ENCODE results near the gene SUPT16H. TPM values are rescaled to one million over a fixed set of nuclear protein-coding genes. Genes with fewer than 3 reads are reported as not detected.
A peak's percentile ranks its signal among the peaks of the same experiment; 100 is the strongest.

The SUPT16H gene
- total RNA-seq, 2 experiments from 2014 or later = 177 to 179 TPM

DNA sequence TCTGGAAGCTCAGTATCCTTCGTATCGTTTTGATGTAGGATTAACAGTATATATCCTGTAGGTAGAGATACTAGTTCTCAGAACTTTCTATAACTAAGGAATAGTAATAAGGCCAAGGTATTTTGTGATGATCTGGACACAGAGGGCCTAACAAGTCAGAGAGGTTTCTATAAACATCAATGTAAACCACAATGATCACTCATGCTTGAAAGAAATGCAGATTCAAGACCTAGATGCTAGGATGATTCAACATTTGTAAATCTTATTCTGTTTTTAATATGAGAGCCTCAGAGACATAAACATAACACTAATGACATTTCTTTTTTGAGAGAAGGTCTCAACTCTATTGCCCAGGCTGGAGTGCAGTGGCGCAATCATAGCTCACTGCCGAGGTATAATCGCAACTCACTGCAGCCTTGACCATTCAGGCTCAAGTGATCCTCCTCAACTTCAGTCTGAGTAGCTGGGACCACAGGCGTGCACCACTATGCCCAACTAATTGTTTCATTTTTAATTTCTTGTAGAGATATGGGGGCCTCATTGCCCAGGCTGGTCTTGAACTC lies 16.2 kb downstream of the SUPT16H start:
- Mint-ChIP-seq H3K4me1 (no peaks in the 10 kb centered on the region), H3K27ac (no peak overlapping the region), H3K27me3 (no peaks in the 10 kb centered on the region), H3K36me3 (ENCODE audit: low read depth) (peaks cover 81% of the 10 kb centered on the region), H3K9me3 (ENCODE audit: low read depth) (no peaks in the 10 kb centered on the region), H3K4me3 (no peak overlapping the region)
- ATAC-seq = no peak
- no peak for DNase-seq
- CTCF ChIA-PET = interaction anchor here (0.6 to 1.0 kb wide), 2 partner anchors 70 to 126 kb away, joined by 3 read pairs; no protein-coding TSS in a partner anchor
- intact Hi-C loops (cut with DNase I, micrococcal nuclease) = loop anchor here in 1 of 2 experiments (2.0 kb wide), 1 partner anchor 21 kb away; no protein-coding TSS in a partner anchor
- POLR2A ChIA-PET = no interaction called here

DNA sequence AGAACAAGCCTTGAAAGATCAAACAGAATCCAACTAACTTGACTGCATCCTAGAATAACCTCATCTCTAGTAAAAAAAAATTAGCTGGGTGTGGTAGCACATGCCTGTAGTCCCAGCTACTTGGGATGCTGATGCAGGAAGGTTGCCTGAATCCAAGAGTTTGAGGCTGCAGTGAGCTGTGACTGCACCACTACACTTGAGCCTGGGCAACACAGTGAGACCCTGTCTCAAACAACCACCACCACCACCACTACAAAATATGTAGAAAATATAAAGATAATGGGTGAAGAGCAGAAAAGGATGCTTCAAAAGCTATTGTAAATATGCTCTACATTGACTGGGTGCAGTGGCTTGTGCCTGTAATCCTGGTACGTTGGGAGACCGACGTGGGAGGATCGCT lies 27.3 kb downstream of the SUPT16H start:
- Mint-ChIP-seq H3K27me3 (no peaks in the 10 kb centered on the region), H3K4me1 (no peaks in the 10 kb centered on the region), H3K36me3 (ENCODE audit: low read depth) (peaks cover 80% of the 10 kb centered on the region), H3K9me3 (ENCODE audit: low read depth) (no peaks in the 10 kb centered on the region), H3K4me3 (no peak overlapping the region), H3K27ac (peak overlapping the region; percentile 18)
- ChIA-PET POLR2A (no interaction called here), CTCF (interaction anchor here (0.6 to 0.9 kb wide), 3 partner anchors 13 to 1712 kb away, joined by 3 to 4 read pairs (median 4); no protein-coding TSS in a partner anchor)
- no peak for ATAC-seq
- intact Hi-C loops (cut with DNase I, micrococcal nuclease) = loop anchor here in 1 of 2 experiments (2.0 kb wide), 1 partner anchor 40 kb away; no protein-coding TSS in a partner anchor
- no peak for DNase-seq

DNA sequence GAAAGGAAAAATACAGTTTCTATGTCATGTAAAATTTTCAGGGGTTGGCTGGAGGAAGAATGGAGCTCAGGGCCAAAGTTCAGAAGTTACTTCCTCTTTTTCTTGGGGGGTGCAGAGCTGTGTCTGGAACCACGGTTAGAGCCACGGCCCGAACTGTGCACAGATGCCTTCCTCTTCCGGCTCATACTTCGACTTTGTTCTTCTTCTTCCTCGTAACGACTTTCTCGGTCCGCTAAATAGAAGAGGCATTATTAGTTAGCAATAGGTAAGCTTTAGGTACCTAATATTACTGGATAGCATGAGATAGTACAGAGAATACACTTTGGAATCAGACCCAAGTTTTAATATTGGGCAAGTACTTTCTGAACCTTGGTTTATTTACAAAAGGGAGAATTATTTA lies 31.2 kb downstream of the SUPT16H start:
- Mint-ChIP-seq H3K4me3 (no peak overlapping the region), H3K4me1 (no peaks in the 10 kb centered on the region), H3K9me3 (ENCODE audit: low read depth) (no peaks in the 10 kb centered on the region), H3K36me3 (ENCODE audit: low read depth) (peaks cover 55% of the 10 kb centered on the region), H3K27ac (peak overlapping the region; percentile 38), H3K27me3 (no peaks in the 10 kb centered on the region)
- no peak for ATAC-seq
- DNase-seq = no peak
- intact Hi-C loops (cut with DNase I, micrococcal nuclease) = loop anchor here in 1 of 2 experiments (5.0 kb wide), 1 partner anchor 120 kb away; no protein-coding TSS in a partner anchor
- ChIA-PET POLR2A (no interaction called here), CTCF (interaction anchor here (0.6 kb wide), 1 partner anchor 9 kb away, joined by 4 read pairs; no protein-coding TSS in a partner anchor)

DNA sequence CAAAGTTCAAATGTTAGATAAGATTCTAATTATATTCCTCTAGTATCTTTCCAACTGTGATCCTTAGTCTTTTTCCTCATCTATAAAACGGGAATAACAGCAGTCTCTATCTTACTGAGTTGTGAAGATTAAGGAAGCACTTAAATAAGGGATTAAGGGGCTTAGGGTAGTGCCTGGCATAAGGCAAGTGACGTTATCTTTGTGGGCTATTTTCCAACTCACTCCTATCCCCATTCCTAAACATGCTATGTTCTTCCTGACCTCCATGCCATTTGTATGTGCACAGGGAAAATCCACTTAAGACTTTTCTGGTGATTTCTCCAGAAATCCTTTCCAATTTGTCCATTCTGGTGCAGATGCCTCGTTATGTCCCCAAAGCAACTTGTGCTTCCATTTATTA lies 33.3 kb downstream of the SUPT16H start:
- H3K36me3 Mint-ChIP-seq (ENCODE audit: low read depth) = peaks cover 39% of the 10 kb centered on the region
- no peak overlapping the region for H3K27ac Mint-ChIP-seq
- ChIA-PET CTCF (no interaction called here), POLR2A (interaction anchor here (0.5 to 0.6 kb wide), 2 partner anchors 102 to 148 kb away, joined by 3 read pairs; no protein-coding TSS in a partner anchor)
- intact Hi-C loops (cut with DNase I, micrococcal nuclease) = loop anchor here in 1 of 2 experiments (5.0 kb wide), 1 partner anchor 118 kb away; no protein-coding TSS in a partner anchor
- H3K9me3 Mint-ChIP-seq (ENCODE audit: low read depth) = no peaks in the 10 kb centered on the region
- DNase-seq = no peak
- H3K4me1 Mint-ChIP-seq = no peaks in the 10 kb centered on the region
- no peak overlapping the region for H3K4me3 Mint-ChIP-seq
- no peaks in the 10 kb centered on the region for H3K27me3 Mint-ChIP-seq
- no peak for ATAC-seq

DNA sequence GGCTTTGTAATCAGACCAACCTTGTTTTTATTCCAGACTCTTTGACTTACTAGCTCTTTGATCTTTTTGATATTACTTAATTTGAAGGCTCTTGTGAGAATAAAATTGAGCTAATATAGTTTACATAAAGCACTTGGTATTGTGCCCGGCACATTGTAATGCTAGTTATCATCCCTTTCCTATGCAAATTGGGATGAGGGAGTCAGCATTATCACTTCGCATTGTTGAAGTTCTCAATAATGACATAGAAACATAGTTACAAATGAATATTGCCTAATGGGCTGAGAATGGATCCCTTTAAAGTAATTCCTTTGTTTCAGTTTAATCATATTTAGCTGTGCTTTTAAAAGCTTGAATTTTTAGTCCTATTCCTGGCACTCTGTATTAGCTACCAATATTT lies 36.6 kb downstream of the SUPT16H start:
- CTCF ChIA-PET = interaction anchor here (0.8 to 1.9 kb wide), 7 partner anchors 16 to 115 kb away, joined by 3 to 4 read pairs (median 3); no protein-coding TSS in a partner anchor
- DNase-seq (no peak), ATAC-seq (no peak)
- intact Hi-C loops (cut with DNase I, micrococcal nuclease) = loop anchor here in 1 of 2 experiments (5.0 kb wide), 1 partner anchor 105 kb away; no protein-coding TSS in a partner anchor
- POLR2A ChIA-PET = interaction anchor here (1.2 kb wide), 1 partner anchor 82 kb away, joined by 4 read pairs; no protein-coding TSS in a partner anchor
- peaks cover 11% of the 10 kb centered on the region for H3K36me3 Mint-ChIP-seq (ENCODE audit: low read depth)
- peaks cover 3% of the 10 kb centered on the region for H3K4me1 Mint-ChIP-seq
- no peaks in the 10 kb centered on the region for H3K27me3 Mint-ChIP-seq
- H3K4me3 Mint-ChIP-seq = no peak overlapping the region
- no peak overlapping the region for H3K27ac Mint-ChIP-seq
- no peaks in the 10 kb centered on the region for H3K9me3 Mint-ChIP-seq (ENCODE audit: low read depth)

DNA sequence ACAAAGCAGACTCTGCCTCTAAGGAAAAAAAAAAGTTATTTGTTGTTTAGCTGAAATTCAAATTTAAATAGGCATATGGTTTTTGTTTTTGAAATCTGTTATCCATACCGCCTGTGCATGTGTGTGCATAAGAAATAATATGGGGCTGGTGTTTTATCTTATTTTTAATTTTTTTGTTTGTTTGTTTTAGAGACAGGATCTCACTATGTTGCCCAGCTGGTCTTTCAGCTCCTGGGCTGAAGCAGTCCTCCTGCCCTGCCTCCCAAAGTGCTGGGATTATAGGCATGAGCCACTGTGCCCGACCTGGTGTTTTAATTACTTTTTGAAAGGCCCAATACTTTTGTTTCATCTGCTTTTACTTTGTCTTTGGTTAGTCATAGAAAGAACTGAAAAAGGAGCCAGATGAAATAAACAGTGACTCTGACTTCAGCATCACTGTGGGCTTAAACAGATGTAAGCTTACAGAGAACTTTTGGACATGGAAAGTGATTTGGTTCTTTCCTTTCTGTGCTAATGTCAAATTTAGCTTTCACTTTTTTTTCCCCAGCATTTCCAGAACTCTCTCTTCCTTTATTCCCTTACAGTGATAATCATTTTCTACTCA lies 37.2 kb downstream of the SUPT16H start:
- ATAC-seq = no peak
- H3K27ac Mint-ChIP-seq = no peak overlapping the region
- peaks cover 5% of the 10 kb centered on the region for H3K36me3 Mint-ChIP-seq (ENCODE audit: low read depth)
- CTCF ChIA-PET = interaction anchor here (0.6 to 1.9 kb wide), 8 partner anchors 16 to 114 kb away, joined by 3 to 4 read pairs (median 3); no protein-coding TSS in a partner anchor
- peaks cover 3% of the 10 kb centered on the region for H3K4me1 Mint-ChIP-seq
- no peak for DNase-seq
- no peaks in the 10 kb centered on the region for H3K9me3 Mint-ChIP-seq (ENCODE audit: low read depth)
- intact Hi-C loops (cut with DNase I, micrococcal nuclease) = loop anchor here in 1 of 2 experiments (5.0 kb wide), 1 partner anchor 104 kb away; no protein-coding TSS in a partner anchor
- POLR2A ChIA-PET = interaction anchor here (1.2 kb wide), 1 partner anchor 82 kb away, joined by 4 read pairs; no protein-coding TSS in a partner anchor
- H3K27me3 Mint-ChIP-seq = no peaks in the 10 kb centered on the region
- H3K4me3 Mint-ChIP-seq = no peak overlapping the region

DNA sequence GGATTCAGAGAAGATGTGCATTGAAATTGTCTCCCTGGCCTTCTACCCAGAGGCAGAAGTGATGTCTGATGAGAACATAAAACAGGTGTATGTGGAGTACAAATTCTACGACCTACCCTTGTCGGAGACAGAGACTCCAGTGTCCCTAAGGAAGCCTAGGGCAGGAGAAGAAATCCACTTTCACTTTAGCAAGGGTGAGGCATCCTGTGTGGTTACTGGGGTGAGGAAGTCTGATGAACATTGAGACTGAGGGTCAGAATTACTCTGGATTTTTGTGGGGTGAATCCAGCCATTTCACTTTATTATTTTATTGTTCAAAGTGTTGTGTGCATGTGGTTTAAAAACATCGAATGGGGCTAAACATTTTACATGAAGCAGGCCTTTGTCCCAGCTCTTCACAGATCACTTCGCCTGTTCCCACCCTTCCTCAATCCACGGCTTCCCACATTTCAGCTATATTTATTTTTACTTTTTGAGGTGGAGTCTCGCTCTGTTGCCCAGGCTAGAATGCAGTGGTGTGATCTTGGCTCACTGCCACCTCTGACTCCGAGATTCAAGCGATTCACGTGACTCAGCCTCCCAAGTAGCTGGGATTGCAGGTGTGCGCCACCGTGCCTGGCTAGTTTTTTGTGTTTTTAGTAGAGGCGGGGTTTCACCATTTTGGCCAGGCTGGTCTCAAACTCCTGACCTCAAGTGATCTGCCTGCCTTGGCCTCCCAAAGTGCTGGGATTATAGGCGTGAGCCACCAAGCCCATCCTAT lies 40.6 kb downstream of the SUPT16H start:
- ChIA-PET POLR2A (no interaction called here), CTCF (no interaction called here)
- ATAC-seq (no peak), DNase-seq (no peak)
- H3K27ac Mint-ChIP-seq = no peak overlapping the region
- intact Hi-C loops (cut with DNase I, micrococcal nuclease) = no loop called here
- H3K4me1 Mint-ChIP-seq = peaks cover 3% of the 10 kb centered on the region
- H3K4me3 Mint-ChIP-seq = no peak overlapping the region
- no peaks in the 10 kb centered on the region for H3K9me3 Mint-ChIP-seq (ENCODE audit: low read depth)
- no peaks in the 10 kb centered on the region for H3K36me3 Mint-ChIP-seq (ENCODE audit: low read depth)
- no peaks in the 10 kb centered on the region for H3K27me3 Mint-ChIP-seq

DNA sequence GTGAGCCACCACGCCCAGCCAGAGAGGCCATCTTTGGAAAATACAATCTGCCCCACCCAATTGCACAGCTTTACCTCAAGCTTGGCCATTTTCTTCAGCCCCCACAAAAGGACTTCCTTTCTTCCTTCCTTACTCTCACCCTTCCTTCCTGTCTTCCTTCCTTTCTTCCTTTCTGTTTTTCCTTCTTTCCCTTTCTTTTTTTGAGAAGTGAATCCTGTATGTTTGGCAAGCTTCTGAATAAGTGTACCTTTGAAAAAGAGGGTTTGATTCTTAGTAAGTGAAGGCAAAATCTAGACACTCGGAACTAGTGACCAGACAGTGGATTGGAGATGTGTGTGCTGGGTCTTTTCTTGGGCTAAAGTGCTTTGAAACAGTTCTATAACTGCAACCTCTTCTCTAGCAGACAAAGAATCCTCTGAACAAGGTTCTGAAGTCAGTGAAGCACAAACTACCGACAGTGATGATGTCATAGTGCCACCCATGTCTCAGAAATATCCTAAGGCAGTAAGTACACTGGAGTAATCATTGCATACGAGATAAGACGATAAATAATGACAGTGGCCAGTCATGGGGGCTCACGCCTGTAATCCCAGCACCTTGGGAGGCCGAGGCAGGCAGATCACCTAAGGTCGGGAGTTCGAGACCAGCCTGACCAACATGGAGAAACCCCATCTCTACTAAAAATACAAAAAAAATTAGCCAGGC lies 49.5 kb downstream of the SUPT16H start:
- H3K4me3 Mint-ChIP-seq = no peak overlapping the region
- H3K36me3 Mint-ChIP-seq (ENCODE audit: low read depth) = no peaks in the 10 kb centered on the region
- POLR2A ChIA-PET = no interaction called here
- CTCF ChIA-PET = no interaction called here
- H3K27ac Mint-ChIP-seq = no peak overlapping the region
- intact Hi-C loops (cut with DNase I, micrococcal nuclease) = no loop called here
- no peaks in the 10 kb centered on the region for H3K9me3 Mint-ChIP-seq (ENCODE audit: low read depth)
- no peak for DNase-seq
- no peaks in the 10 kb centered on the region for H3K4me1 Mint-ChIP-seq
- H3K27me3 Mint-ChIP-seq = no peaks in the 10 kb centered on the region
- no peak for ATAC-seq

DNA sequence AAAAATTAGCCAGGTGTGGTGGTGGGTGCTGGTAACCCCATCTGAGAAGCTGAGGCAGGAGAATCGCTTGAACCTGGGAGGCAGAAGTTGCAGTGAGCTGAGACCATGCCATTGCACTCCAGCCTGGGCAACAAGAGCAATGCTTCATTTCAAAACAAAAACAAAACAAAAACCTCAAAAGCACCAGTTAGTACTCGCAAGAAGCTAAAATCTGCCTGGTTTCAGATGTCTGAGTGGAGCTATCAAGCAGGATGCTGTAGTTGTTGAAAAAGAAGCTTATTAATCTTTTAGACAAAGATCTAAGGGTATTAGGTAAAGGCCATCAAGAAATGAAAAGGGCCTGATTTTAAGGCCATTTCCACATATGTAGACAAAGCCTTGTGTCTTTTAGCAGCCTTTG lies 50.9 kb downstream of the SUPT16H start:
- no peak overlapping the region for H3K4me3 Mint-ChIP-seq
- CTCF ChIA-PET = interaction anchor here (1.2 kb wide), 1 partner anchor 24 kb away, joined by 3 read pairs; no protein-coding TSS in a partner anchor
- no peak overlapping the region for H3K27ac Mint-ChIP-seq
- H3K27me3 Mint-ChIP-seq = no peaks in the 10 kb centered on the region
- intact Hi-C loops (cut with DNase I, micrococcal nuclease) = no loop called here
- H3K36me3 Mint-ChIP-seq (ENCODE audit: low read depth) = no peaks in the 10 kb centered on the region
- POLR2A ChIA-PET = no interaction called here
- H3K9me3 Mint-ChIP-seq (ENCODE audit: low read depth) = no peaks in the 10 kb centered on the region
- no peak for DNase-seq
- no peaks in the 10 kb centered on the region for H3K4me1 Mint-ChIP-seq
- no peak for ATAC-seq

DNA sequence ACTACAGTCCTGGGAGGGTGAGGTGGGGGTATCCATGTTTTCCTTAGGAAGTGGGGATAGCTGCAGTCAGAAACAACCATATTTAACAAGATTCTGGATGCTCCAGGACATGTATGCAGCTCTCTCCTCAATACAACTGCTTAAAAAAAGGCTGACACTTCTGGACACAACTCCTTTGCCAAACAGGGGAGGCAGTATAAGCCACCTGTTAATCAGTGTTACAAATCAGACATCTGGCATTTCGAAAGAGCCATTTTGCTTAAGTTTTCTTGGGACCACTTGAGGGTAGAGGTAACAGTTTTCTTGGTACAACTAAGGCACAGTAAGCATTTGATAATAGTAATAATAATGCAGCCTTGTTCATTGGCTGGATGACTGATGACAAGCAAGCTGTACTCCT lies 56.8 kb downstream of the SUPT16H start:
- no peak overlapping the region for H3K4me3 Mint-ChIP-seq
- no peaks in the 10 kb centered on the region for H3K9me3 Mint-ChIP-seq (ENCODE audit: low read depth)
- intact Hi-C loops (cut with DNase I, micrococcal nuclease) = no loop called here
- ATAC-seq (no peak), DNase-seq (no peak)
- ChIA-PET POLR2A (no interaction called here), CTCF (interaction anchor here (0.6 to 1.2 kb wide), 2 partner anchors 15 to 112 kb away, joined by 3 to 4 read pairs; no protein-coding TSS in a partner anchor)
- H3K27me3 Mint-ChIP-seq = peaks cover 2% of the 10 kb centered on the region
- H3K36me3 Mint-ChIP-seq (ENCODE audit: low read depth) = no peaks in the 10 kb centered on the region
- no peaks in the 10 kb centered on the region for H3K4me1 Mint-ChIP-seq
- H3K27ac Mint-ChIP-seq = no peak overlapping the region

DNA sequence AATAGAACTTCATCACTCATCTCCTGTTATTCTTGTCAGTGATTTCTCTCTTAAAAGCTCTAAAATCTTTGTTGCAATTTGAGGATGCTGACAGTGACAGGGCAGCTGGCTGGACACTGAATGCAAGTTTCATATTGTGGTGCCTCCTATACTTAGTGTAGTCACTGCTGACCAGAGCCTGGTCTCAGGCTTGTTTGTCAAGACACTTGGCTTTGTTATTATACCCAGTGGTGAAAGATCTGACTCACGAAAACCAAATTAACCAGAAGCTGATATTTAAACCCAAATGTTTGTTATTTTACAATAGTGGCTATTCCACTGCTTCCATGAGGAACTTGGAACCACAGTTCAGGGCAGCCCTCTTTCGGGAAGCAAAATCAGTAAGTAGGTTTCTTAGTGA lies 61.1 kb downstream of the SUPT16H start:
- Mint-ChIP-seq H3K9me3 (ENCODE audit: low read depth) (no peaks in the 10 kb centered on the region), H3K4me1 (peaks cover 7% of the 10 kb centered on the region), H3K4me3 (no peak overlapping the region), H3K36me3 (ENCODE audit: low read depth) (no peaks in the 10 kb centered on the region), H3K27ac (no peak overlapping the region), H3K27me3 (peaks cover 2% of the 10 kb centered on the region)
- ATAC-seq = no peak
- no peak for DNase-seq
- ChIA-PET CTCF (no interaction called here), POLR2A (no interaction called here)
- intact Hi-C loops (cut with DNase I, micrococcal nuclease) = no loop called here
